Myocyte (in vitro differentiated cells): ENCODE results near the gene NPPA. TPM values are rescaled to one million over a fixed set of nuclear protein-coding genes. Genes with fewer than 3 reads are reported as not detected.
"Not testable (repeated sequence)": the region's sequence is repeated elsewhere in the genome, so short reads cannot be mapped to it uniquely, and the experiment has no call there.

Source experiments
- DNase-seq: peaks from one replicate; pipeline ENCODE4 v3.0.0-alpha.2; 2012; ENCODE audit warnings: low read depth
- total RNA-seq: library from RNA; depleted of rRNA; stranded (reverse); fragments of >200 nt; gene quantifications from 2 replicates; pipeline ENCODE4 v1.2.3, GENCODE V29; 2014

The NPPA gene
- total RNA-seq, 1 donor from 2014 or later: 1.3 TPM

DNA sequence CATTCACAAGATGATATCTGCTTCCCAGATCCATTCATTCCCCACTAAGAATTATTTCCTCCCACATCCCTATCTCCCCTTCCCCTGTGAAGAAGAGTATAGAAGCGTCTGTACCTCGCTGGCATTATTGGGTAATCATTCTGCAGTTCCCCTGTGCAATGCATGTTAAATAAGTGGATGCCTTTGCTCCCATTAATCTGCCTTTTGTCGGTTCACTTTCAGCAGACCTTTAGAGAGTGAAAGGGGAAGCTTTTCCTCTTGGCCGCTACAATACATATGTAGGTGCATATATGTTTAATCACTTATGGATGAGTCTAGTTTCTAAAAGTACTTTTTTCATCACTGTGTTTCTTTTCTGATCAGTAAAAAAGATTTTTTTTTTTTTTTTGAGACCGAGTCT is 34.6 kb downstream of the NPPA start:
- no peak for DNase-seq

DNA sequence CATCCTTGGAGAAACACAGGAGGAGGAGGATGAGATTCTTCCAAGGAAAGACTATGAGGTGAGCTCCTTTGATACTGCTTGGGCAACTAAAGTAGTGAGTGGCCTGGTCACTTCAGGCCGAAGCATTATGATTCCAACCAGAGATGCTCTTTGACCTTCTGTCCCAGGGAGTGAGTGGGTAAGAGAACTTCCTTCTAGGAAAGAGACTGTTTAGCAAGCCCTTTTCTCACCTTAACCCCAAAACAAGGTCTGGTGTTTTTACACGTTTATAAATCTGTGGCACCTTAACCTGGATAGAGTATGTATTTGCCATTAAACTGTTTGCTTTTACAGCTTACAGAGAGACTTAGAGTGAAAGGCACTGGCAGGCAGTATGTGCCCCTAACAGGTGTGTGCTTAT is 40.5 kb downstream of the NPPA start:
- DNase-seq: no peak

DNA sequence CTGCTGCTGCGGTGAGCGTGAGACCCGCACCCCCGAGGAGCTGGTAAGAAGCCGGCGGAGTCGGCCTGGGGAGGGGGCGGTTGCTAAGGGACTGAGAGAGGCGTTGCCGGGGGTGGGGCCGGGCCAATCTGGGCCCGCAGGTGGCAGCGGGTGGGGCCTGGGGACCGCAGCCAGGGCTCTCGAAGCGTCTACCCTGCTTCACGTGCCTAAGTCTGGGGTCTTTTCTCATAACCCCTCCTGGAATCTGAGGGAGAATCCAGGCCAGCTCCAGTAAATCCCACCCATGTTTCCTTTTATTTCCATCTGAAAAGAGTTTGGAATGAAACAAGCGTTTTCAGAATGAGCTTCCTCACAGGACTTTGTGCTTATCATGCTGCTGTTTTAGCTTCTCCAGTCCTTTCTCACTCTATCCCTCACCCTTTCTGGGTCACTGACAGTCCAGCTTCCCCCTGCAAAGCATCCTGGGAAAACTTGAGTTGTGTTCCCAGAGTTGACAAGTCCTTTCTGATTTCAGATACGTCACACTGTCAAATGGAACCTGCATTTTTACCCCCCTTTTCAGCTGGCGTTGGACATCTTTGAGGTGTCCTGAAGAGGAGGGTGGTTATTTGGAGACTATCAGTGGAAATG is 41.2 kb downstream of the NPPA start:
- peak; percentile 60 for DNase-seq

- peak; percentile 99 for DNase-seq
Observed at GRCh38 chr1:11805422-11806306, 41.9 kb downstream of the NPPA start, which contains the start of the genes CLCN6 and MTHFR. Gene CLCN6, plus strand, starts transcription at chr1:11806191. Its CDS starts 72 bp downstream, at chr1:11806263. Gene MTHFR, minus strand, starts transcription at chr1:11805964. Its CDS starts 2,848 bp downstream, at chr1:11803116.

DNA sequence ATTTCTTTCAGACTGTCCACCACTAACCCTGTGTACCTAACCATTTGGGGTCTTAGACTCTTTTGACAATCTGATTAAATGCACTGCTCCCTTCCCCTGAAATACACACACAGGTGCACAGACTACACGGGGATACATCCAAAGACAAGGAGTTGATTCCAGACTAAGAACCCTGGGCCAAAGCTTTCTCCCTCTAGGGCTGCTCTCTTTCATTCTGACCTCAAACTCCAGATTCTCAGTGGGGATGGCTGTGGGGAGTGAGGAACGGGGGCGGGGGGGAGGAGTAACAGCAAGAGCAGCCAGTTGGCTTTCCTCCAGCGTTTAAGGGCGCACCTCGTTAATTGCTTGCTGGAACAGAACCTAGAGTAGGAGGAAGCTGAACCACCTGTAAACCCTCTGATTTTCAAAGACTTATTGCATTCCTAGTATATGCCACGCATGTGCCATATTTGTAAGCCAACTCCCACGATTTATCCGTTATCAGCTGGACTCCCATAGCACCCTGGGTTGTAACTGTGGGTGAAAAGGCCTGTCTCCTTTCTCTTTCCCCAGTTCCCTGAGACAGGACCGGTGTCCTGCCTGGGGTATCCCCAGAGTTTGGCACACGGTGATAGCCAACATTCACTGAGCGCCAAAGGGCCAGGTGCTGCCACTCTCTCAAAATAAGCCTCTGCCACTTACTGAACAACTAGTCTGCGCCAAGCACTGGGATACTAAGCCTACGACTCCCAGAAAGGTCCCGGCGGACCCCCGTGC is 42.7 kb downstream of the NPPA start:
- peak; percentile 77 for DNase-seq

DNA sequence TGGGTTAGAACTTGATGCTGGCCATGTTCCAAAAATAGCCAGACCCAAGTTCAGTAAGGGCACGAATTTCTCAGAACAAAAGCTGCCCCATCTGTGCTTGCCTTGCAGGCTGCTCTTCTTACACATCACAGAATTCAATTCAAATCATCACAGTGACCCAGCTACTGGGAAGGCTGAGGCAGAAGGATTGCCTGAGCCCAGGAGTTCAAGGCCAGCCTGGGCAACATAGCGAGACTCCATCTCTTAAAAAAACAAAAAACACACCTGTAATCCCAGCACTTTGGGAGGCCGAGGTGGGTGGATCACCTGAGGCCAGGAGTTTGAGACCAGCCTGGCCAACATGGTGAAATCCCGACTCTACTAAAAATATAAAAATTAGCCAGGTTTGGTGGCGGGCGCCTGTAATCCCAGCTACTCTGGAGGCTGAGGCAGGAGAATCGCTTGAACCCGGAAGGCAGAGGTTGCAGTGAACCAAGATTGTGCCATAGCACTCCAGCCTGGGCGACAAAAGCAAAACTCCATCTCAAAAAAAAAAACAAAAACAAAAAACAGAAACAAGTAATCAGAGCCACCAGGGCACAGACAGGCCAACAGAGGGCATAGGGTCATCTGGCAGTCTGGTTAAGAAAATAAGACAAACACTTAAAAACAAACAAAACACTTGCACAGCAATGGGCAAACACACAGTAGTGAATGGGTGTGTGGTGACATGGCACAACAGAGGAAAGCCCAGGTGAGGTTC is 43.5 kb downstream of the NPPA start:
- not testable (repeated sequence) for DNase-seq

- DNase-seq: peak; percentile 97
Observed at GRCh38 chr1:11802973-11803885, 44.4 kb downstream of the NPPA start.

- no peak for DNase-seq
Observed at GRCh38 chr1:11802616-11802972, 45.0 kb downstream of the NPPA start.

DNA sequence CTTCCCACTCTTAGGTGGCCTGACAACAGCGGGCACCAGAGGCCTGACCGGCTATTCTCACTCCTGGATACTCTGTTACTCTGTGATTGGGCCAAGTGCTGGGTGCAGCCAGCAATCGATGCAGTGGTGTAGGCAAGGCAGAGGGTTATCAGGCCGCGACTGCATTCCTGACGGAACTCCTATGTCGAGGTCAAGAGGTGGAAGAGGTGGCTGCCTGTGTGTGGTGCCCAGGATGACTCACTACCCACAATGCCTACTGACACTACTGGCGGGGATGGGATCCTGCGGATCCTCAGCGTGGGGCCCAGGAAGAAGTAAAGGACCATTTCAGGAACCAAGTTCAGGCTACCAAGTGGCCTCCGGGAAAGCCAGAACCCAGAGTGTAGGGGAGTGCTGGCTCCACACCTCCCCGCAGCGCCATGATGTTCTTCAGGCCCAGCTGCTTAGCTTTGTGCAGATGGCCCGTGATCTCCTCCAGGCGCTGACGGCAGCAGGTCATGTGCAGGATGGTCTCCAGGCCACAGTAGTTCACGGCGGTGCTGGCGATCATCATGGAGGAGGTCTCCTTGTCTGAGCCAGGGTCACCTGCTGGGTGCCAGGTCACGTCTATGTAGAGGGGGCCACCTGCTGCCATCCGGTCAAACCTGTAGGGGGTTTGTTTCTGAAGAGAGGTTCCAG is 46.7 kb downstream of the NPPA start:
- no peak for DNase-seq

DNA sequence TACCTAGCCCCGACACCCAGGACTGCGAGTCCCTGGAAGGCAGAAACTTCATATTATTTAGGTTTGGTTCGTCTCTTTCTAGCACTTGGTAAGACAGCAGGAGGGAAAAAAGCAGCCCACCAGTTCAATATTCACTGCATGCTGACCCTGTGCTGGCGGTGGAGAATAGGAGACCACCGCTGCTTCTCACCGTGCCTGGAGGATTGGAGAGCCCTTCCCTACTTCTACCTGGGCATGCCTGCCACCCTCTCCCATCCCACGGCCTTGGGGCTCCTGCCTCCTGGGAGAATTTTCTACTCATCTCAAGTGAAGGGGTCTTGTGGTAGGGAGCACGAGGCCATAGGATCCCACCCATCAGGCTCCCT is 47.2 kb downstream of the NPPA start:
- DNase-seq: no peak

DNA sequence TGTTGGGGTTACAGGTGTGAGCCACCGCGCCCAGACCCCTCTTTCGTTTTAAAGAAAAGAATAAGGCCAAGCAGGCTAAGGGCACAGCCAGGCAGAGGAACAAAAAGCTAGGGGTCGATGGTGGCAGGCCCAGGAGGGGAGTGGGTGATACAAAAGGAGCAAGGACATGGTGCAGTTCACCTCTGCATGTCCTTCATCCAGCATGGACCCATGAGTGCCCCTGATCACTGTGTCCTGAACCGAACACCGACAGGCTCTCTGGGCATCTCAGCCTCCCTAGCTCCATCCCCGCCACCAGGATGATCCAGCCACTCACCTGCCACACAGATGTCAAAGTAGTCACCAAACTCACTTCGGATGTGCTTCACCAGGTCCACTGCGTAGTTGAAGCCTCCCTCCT is 47.7 kb downstream of the NPPA start:
- no peak for DNase-seq

- DNase-seq: no peak
Observed at GRCh38 chr1:11799099-11799498, 48.5 kb downstream of the NPPA start.

DNA sequence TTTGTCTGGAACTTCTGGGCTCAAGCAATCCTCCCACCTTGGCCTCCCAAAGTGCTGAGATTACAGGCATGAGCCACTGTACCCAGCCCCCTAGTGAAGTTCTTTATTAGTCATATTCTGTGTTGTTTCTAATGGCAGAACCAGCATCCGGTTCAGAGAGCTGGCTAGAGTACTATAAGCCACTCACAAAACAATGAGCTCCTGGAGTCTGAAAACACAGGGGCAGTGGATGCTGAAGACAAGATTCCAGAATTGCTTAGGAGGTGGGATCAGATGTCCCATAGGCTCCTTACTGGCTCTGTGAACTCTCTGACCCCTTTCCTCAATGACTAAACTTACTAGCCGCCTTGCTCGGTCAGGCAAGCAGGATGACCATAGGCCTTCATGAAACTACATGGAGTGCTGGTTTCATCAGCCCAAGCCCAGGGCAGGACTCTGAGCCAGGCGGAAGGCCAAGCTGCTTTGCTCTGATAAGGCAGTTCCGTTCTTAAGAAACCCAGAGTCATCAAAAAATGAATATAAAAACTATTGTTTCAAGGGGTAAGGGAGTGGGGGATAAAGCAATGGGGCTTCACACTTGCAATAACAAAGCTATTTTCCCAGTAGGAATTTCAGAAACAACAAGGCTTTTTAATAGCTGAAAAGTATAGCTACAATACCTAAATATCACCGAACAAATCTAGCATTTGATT is 49.9 kb downstream of the NPPA start:
- DNase-seq: no peak

GRCh38 chr1:11796036-11796828 is 51.4 kb downstream of the NPPA start:
- DNase-seq: peak; percentile 74
